Sigmoid colon (tissue), 3 donors: ENCODE measurements around the gene TBX5.

ENCODE experiments used
- POLR2A ChIP-seq, 2 donors: fragments of 450-650 bp; IDR thresholded peaks; one replicate each; pipeline ENCODE4 v1.6.1; 2016; ENCODE audit warnings: antibody characterized with exemption in 2 of 2, mild to moderate bottlenecking in 2 of 2, moderate library complexity in 2 of 2
- TF ChIP-seq, protein P1 (sequence below), 4 experiments: fragments of 450-650 bp in 3 of 4; fragments of 200-600 bp in 1 of 4; IDR thresholded peaks; one replicate each; pipeline ENCODE4 v1.5.1; 2016 to 2019; ENCODE audit warnings: antibody characterized with exemption in 4 of 4, mild to moderate bottlenecking in 3 of 4, moderate library complexity in 2 of 4

DNA sequence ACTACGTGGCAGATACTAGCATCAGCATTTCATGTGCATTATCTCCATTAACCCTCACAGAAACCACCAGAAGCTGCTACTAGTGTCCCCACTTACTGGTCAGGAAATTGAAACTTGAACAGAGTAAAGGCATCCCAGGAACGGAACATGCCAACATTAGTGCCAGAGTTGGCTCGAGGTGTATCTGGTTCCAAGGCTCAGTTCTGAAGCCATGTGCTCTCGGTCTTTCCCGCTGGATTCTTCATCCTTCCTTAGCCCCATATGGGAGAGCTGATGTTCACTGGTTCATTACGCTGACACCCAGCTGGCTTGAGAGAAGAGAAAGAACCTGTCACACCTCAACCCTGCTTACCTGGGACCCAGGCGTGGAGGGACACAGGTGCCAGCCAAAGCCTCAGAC lies 91.5 kb downstream of the TBX5 start:
- TF ChIP-seq, protein P1, sequence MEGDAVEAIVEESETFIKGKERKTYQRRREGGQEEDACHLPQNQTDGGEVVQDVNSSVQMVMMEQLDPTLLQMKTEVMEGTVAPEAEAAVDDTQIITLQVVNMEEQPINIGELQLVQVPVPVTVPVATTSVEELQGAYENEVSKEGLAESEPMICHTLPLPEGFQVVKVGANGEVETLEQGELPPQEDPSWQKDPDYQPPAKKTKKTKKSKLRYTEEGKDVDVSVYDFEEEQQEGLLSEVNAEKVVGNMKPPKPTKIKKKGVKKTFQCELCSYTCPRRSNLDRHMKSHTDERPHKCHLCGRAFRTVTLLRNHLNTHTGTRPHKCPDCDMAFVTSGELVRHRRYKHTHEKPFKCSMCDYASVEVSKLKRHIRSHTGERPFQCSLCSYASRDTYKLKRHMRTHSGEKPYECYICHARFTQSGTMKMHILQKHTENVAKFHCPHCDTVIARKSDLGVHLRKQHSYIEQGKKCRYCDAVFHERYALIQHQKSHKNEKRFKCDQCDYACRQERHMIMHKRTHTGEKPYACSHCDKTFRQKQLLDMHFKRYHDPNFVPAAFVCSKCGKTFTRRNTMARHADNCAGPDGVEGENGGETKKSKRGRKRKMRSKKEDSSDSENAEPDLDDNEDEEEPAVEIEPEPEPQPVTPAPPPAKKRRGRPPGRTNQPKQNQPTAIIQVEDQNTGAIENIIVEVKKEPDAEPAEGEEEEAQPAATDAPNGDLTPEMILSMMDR (IDR thresholded peaks at IDR 0.05): no peak
- TF ChIP-seq POLR2A (IDR thresholded peaks at IDR 0.05): no peak
